Measurements from ENCODE around the gene SLC8A2.

Gene SLC8A2

GRCh38 chr19:47422417-47423163, 49.1 kb downstream of the SLC8A2 start:
- peaks cover 7% of the 10 kb centered on the region for H3K79me1 ChIP-seq (ENCODE audit: low read depth, low read length)
- peak overlapping the region; percentile 15 for H3K9ac ChIP-seq (ENCODE audit: low read depth, low read length, poor library complexity)
- WGBS, 2 donors (ENCODE audit: extremely low coverage in 2 of 2, insufficient read length in 2 of 2, insufficient replicate concordance in 1 of 2) = no CpG with 5 or more reads among the region's 1 CpG
- H3K4me3 ChIP-seq (ENCODE audit: low read length in 2 of 2) = peak overlapping the region; percentile 45 to 53
- peak overlapping the region; percentile 84 for H2BK5ac ChIP-seq (ENCODE audit: low read length)
- H2AK5ac ChIP-seq (ENCODE audit: low read depth, low read length) = peak overlapping the region; percentile 70
- H3K18ac ChIP-seq (ENCODE audit: low read length) = peak overlapping the region; percentile 74
- H3K36me3 ChIP-seq (replicated peaks in 1 of 2; ENCODE audit: control insufficient read depth in 2 of 2, insufficient read depth in 2 of 2, low read length in 2 of 2) = no peaks in the 10 kb centered on the region
- peak overlapping the region; percentile 69 for H2BK120ac ChIP-seq (ENCODE audit: low read depth, low read length)
- peak overlapping the region; percentile 80 for H2AFZ ChIP-seq (ENCODE audit: low read length)
- peak overlapping the region; percentile 97 for H2BK12ac ChIP-seq (ENCODE audit: low read length)
- no peak overlapping the region for H3K14ac ChIP-seq (ENCODE audit: low read length)
- H2BK15ac ChIP-seq (ENCODE audit: low read length) = peak overlapping the region; percentile 41
- H4K8ac ChIP-seq (ENCODE audit: low read depth, low read length) = no peak overlapping the region
- peaks cover 46 to 49% of the 10 kb centered on the region in 2 donors for H3K4me1 ChIP-seq (ENCODE audit: control insufficient read depth in 2 of 2, insufficient read depth in 1 of 2, low read depth in 1 of 2, low read length in 2 of 2)
- H3K23ac ChIP-seq (ENCODE audit: low read depth, low read length, poor library complexity) = no peak overlapping the region
- H3K9me3 ChIP-seq (replicated peaks in 1 of 2; ENCODE audit: control insufficient read depth in 2 of 2, insufficient read depth in 1 of 2, low read depth in 1 of 2, low read length in 2 of 2) = no peaks in the 10 kb centered on the region
- no peak for DNase-seq (ENCODE audit: low spot score)
- peak overlapping the region; percentile 51 for H3K4me2 ChIP-seq (ENCODE audit: insufficient read depth, low read length, poor library complexity, severe bottlenecking)
- no peak overlapping the region for H4K91ac ChIP-seq (ENCODE audit: low read depth, low read length, poor library complexity)
- peaks cover 0 to 22% (median 0%) of the 10 kb centered on the region in 3 experiments for H3K27me3 ChIP-seq (ENCODE audit: control insufficient read depth in 3 of 3, insufficient read depth in 3 of 3, low read depth in 1 of 3, low read length in 3 of 3)
- H3K4ac ChIP-seq (ENCODE audit: low read length) = peak overlapping the region; percentile 72
- H3K27ac ChIP-seq (replicated peaks; ENCODE audit: low read length) = peak overlapping the region; percentile 79

- H3K4me3 ChIP-seq (ENCODE audit: low read length in 2 of 2) = peak overlapping the region; percentile 45 to 53
- peaks cover 46 to 47% of the 10 kb centered on the region in 2 donors for H3K4me1 ChIP-seq (ENCODE audit: control insufficient read depth in 2 of 2, insufficient read depth in 1 of 2, low read depth in 1 of 2, low read length in 2 of 2)
- peak overlapping the region; percentile 72 for H3K4ac ChIP-seq (ENCODE audit: low read length)
- peaks cover 0 to 27% (median 0%) of the 10 kb centered on the region in 3 experiments for H3K27me3 ChIP-seq (ENCODE audit: control insufficient read depth in 3 of 3, insufficient read depth in 3 of 3, low read depth in 1 of 3, low read length in 3 of 3)
- no CpG with 5 or more reads among the region's 31 CpGs for WGBS, 2 donors (ENCODE audit: extremely low coverage in 2 of 2, insufficient read length in 2 of 2, insufficient replicate concordance in 1 of 2)
- H3K18ac ChIP-seq (ENCODE audit: low read length) = peak overlapping the region; percentile 74
- peak overlapping the region; percentile 51 for H3K4me2 ChIP-seq (ENCODE audit: insufficient read depth, low read length, poor library complexity, severe bottlenecking)
- H2AK5ac ChIP-seq (ENCODE audit: low read depth, low read length) = peak overlapping the region; percentile 99
- DNase-seq (ENCODE audit: low spot score) = no peak
- peaks cover 0 to 2% of the 10 kb centered on the region in 2 donors for H3K36me3 ChIP-seq (replicated peaks in 1 of 2; ENCODE audit: control insufficient read depth in 2 of 2, insufficient read depth in 2 of 2, low read length in 2 of 2)
- peaks cover 9% of the 10 kb centered on the region for H3K79me1 ChIP-seq (ENCODE audit: low read depth, low read length)
- peak overlapping the region; percentile 84 for H2BK5ac ChIP-seq (ENCODE audit: low read length)
- H4K91ac ChIP-seq (ENCODE audit: low read depth, low read length, poor library complexity) = no peak overlapping the region
- no peak overlapping the region for H3K9ac ChIP-seq (ENCODE audit: low read depth, low read length, poor library complexity)
- no peaks in the 10 kb centered on the region for H3K9me3 ChIP-seq (replicated peaks in 1 of 2; ENCODE audit: control insufficient read depth in 2 of 2, insufficient read depth in 1 of 2, low read depth in 1 of 2, low read length in 2 of 2)
- H2BK15ac ChIP-seq (ENCODE audit: low read length) = peak overlapping the region; percentile 96
- no peak overlapping the region for H3K14ac ChIP-seq (ENCODE audit: low read length)
- no peak overlapping the region for H4K8ac ChIP-seq (ENCODE audit: low read depth, low read length)
- H2BK12ac ChIP-seq (ENCODE audit: low read length) = peak overlapping the region; percentile 97
- H3K23ac ChIP-seq (ENCODE audit: low read depth, low read length, poor library complexity) = no peak overlapping the region
- H3K27ac ChIP-seq (replicated peaks; ENCODE audit: low read length) = peak overlapping the region; percentile 79
- H2BK120ac ChIP-seq (ENCODE audit: low read depth, low read length) = peak overlapping the region; percentile 69
- H2AFZ ChIP-seq (ENCODE audit: low read length) = peak overlapping the region; percentile 80
Observed at GRCh38 chr19:47421844-47422395, 49.8 kb downstream of the SLC8A2 start.

- no peak overlapping the region for H4K91ac ChIP-seq (ENCODE audit: low read depth, low read length, poor library complexity)
- H3K27me3 ChIP-seq (ENCODE audit: control insufficient read depth in 3 of 3, insufficient read depth in 3 of 3, low read depth in 1 of 3, low read length in 3 of 3) = peaks cover 0 to 25% (median 0%) of the 10 kb centered on the region in 3 experiments
- peak overlapping the region; percentile 84 for H2BK5ac ChIP-seq (ENCODE audit: low read length)
- H3K18ac ChIP-seq (ENCODE audit: low read length) = peak overlapping the region; percentile 99
- H3K23ac ChIP-seq (ENCODE audit: low read depth, low read length, poor library complexity) = peak overlapping the region; percentile 95
- H2BK120ac ChIP-seq (ENCODE audit: low read depth, low read length) = peak overlapping the region; percentile 56
- H3K9ac ChIP-seq (ENCODE audit: low read depth, low read length, poor library complexity) = peak overlapping the region; percentile 30
- peaks cover 9% of the 10 kb centered on the region for H3K79me1 ChIP-seq (ENCODE audit: low read depth, low read length)
- WGBS, 2 donors (ENCODE audit: extremely low coverage in 2 of 2, insufficient read length in 2 of 2, insufficient replicate concordance in 1 of 2) = no CpG with 5 or more reads among the region's 16 CpGs
- peak overlapping the region; percentile 63 for H3K14ac ChIP-seq (ENCODE audit: low read length)
- peak overlapping the region; percentile 37 for H3K27ac ChIP-seq (replicated peaks; ENCODE audit: low read length)
- peak overlapping the region; percentile 98 for H3K4me2 ChIP-seq (ENCODE audit: insufficient read depth, low read length, poor library complexity, severe bottlenecking)
- peak overlapping the region; percentile 75 for H2BK12ac ChIP-seq (ENCODE audit: low read length)
- H2AK5ac ChIP-seq (ENCODE audit: low read depth, low read length) = peak overlapping the region; percentile 99
- peak overlapping the region; percentile 83 for H2AFZ ChIP-seq (ENCODE audit: low read length)
- H3K4me3 ChIP-seq (ENCODE audit: low read length in 2 of 2) = peak overlapping the region in 1 of 2 donors; percentile 53
- no peak for DNase-seq (ENCODE audit: low spot score)
- no peak overlapping the region for H4K8ac ChIP-seq (ENCODE audit: low read depth, low read length)
- H2BK15ac ChIP-seq (ENCODE audit: low read length) = peak overlapping the region; percentile 96
- H3K4me1 ChIP-seq (ENCODE audit: control insufficient read depth in 2 of 2, insufficient read depth in 1 of 2, low read depth in 1 of 2, low read length in 2 of 2) = peaks cover 46 to 47% of the 10 kb centered on the region in 2 donors
- peaks cover 0 to 8% of the 10 kb centered on the region in 2 donors for H3K36me3 ChIP-seq (replicated peaks in 1 of 2; ENCODE audit: control insufficient read depth in 2 of 2, insufficient read depth in 2 of 2, low read length in 2 of 2)
- no peaks in the 10 kb centered on the region for H3K9me3 ChIP-seq (replicated peaks in 1 of 2; ENCODE audit: control insufficient read depth in 2 of 2, insufficient read depth in 1 of 2, low read depth in 1 of 2, low read length in 2 of 2)
- H3K4ac ChIP-seq (ENCODE audit: low read length) = peak overlapping the region; percentile 10
Observed at GRCh38 chr19:47421244-47421786, 50.4 kb downstream of the SLC8A2 start.

GRCh38 chr19:47419789-47420188, 51.9 kb downstream of the SLC8A2 start:
- H3K9me3 ChIP-seq (replicated peaks in 1 of 2; ENCODE audit: control insufficient read depth in 2 of 2, insufficient read depth in 1 of 2, low read depth in 1 of 2, low read length in 2 of 2) = no peaks in the 10 kb centered on the region
- peak overlapping the region; percentile 17 for H3K14ac ChIP-seq (ENCODE audit: low read length)
- DNase-seq (ENCODE audit: low spot score) = no peak
- WGBS, 2 donors (ENCODE audit: extremely low coverage in 2 of 2, insufficient read length in 2 of 2, insufficient replicate concordance in 1 of 2) = no CpG with 5 or more reads among the region's 19 CpGs
- H4K8ac ChIP-seq (ENCODE audit: low read depth, low read length) = no peak overlapping the region
- H2BK15ac ChIP-seq (ENCODE audit: low read length) = peak overlapping the region; percentile 100
- H3K4ac ChIP-seq (ENCODE audit: low read length) = no peak overlapping the region
- H2AFZ ChIP-seq (ENCODE audit: low read length) = peak overlapping the region; percentile 83
- H4K91ac ChIP-seq (ENCODE audit: low read depth, low read length, poor library complexity) = peak overlapping the region; percentile 69
- peak overlapping the region; percentile 96 for H2BK5ac ChIP-seq (ENCODE audit: low read length)
- no peak overlapping the region for H3K23ac ChIP-seq (ENCODE audit: low read depth, low read length, poor library complexity)
- peak overlapping the region; percentile 36 for H2AK5ac ChIP-seq (ENCODE audit: low read depth, low read length)
- H3K4me2 ChIP-seq (ENCODE audit: insufficient read depth, low read length, poor library complexity, severe bottlenecking) = peak overlapping the region; percentile 98
- H3K9ac ChIP-seq (ENCODE audit: low read depth, low read length, poor library complexity) = peak overlapping the region; percentile 75
- peak overlapping the region; percentile 42 for H3K27ac ChIP-seq (replicated peaks; ENCODE audit: low read length)
- peaks cover 46 to 47% of the 10 kb centered on the region in 2 donors for H3K4me1 ChIP-seq (ENCODE audit: control insufficient read depth in 2 of 2, insufficient read depth in 1 of 2, low read depth in 1 of 2, low read length in 2 of 2)
- peaks cover 0 to 19% of the 10 kb centered on the region in 2 donors for H3K36me3 ChIP-seq (replicated peaks in 1 of 2; ENCODE audit: control insufficient read depth in 2 of 2, insufficient read depth in 2 of 2, low read length in 2 of 2)
- peak overlapping the region; percentile 99 for H3K18ac ChIP-seq (ENCODE audit: low read length)
- peaks cover 9% of the 10 kb centered on the region for H3K79me1 ChIP-seq (ENCODE audit: low read depth, low read length)
- peak overlapping the region; percentile 53 to 86 for H3K4me3 ChIP-seq (ENCODE audit: low read length in 2 of 2)
- H2BK120ac ChIP-seq (ENCODE audit: low read depth, low read length) = peak overlapping the region; percentile 97
- no peak overlapping the region for H2BK12ac ChIP-seq (ENCODE audit: low read length)
- H3K27me3 ChIP-seq (ENCODE audit: control insufficient read depth in 3 of 3, insufficient read depth in 3 of 3, low read depth in 1 of 3, low read length in 3 of 3) = peaks cover 0 to 25% (median 0%) of the 10 kb centered on the region in 3 experiments

Measured in neuronal stem cell (in vitro differentiated cells).